Neural cell (in vitro differentiated cells): ENCODE results near the gene PROSER2.

ENCODE experiments used
- EZH2 ChIP-seq: fragments of 200-600, 300-800 bp; shearing (Covaris generic), sonication (generic); IDR thresholded peaks from 2 replicates; pipeline ENCODE4 v1.6.1; 2014; ENCODE audit warnings: antibody characterized with exemption, low read length, borderline replicate concordance, mild to moderate bottlenecking; ENCODE audit not compliant: insufficient read depth, poor library complexity, severe bottlenecking
- POLR2AphosphoS5 ChIP-seq: IDR thresholded peaks from 2 replicates; pipeline ENCODE4 v1.6.1; 2012
- RAD21 ChIP-seq: fragments of 450-650 bp; conservative IDR thresholded peaks from 2 replicates; pipeline ENCODE4 v1.6.1; 2014; ENCODE audit warnings: antibody characterized with exemption, mild to moderate bottlenecking, moderate library complexity
- TAF1 ChIP-seq: IDR thresholded peaks from 2 replicates; pipeline ENCODE4 v1.6.1; 2012; ENCODE audit warnings: low read depth
- TF ChIP-seq, protein P1 (sequence below): fragments of 450-650 bp; IDR thresholded peaks from 2 replicates; pipeline ENCODE4 v1.5.1; 2014; ENCODE audit warnings: antibody characterized with exemption, mild to moderate bottlenecking, moderate library complexity; ENCODE audit not compliant: poor library complexity, severe bottlenecking
- TF ChIP-seq, protein P2 (sequence below): IDR thresholded peaks from 2 replicates; pipeline ENCODE4 v1.6.1; 2012; ENCODE audit warnings: borderline replicate concordance

DNA sequence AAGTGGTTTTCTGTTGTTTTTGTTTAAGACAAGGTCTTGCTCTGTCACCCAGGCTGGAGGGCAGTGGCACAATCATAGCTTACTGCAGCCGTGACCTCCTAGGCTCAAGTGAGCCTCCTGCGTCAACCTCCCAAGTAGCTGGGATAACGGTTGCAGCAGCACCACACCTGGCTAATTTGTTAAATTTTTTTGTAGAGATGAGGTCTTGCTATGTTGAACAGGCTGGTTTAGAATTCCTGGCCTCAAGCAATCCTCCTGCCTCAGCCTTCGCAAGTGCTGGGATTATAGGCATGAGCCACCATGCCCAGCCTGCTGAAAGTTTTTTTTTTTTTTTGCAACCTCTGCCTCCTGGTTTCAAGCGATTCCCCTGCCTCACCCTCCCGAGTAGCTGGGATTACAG, 31.1 kb downstream of the PROSER2 start:
- TF ChIP-seq, protein P1, sequence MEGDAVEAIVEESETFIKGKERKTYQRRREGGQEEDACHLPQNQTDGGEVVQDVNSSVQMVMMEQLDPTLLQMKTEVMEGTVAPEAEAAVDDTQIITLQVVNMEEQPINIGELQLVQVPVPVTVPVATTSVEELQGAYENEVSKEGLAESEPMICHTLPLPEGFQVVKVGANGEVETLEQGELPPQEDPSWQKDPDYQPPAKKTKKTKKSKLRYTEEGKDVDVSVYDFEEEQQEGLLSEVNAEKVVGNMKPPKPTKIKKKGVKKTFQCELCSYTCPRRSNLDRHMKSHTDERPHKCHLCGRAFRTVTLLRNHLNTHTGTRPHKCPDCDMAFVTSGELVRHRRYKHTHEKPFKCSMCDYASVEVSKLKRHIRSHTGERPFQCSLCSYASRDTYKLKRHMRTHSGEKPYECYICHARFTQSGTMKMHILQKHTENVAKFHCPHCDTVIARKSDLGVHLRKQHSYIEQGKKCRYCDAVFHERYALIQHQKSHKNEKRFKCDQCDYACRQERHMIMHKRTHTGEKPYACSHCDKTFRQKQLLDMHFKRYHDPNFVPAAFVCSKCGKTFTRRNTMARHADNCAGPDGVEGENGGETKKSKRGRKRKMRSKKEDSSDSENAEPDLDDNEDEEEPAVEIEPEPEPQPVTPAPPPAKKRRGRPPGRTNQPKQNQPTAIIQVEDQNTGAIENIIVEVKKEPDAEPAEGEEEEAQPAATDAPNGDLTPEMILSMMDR, result no peak
- TF ChIP-seq EZH2 (no peak), RAD21 (no peak), POLR2AphosphoS5 (no peak), TAF1 (no peak)
- TF ChIP-seq, protein P2, sequence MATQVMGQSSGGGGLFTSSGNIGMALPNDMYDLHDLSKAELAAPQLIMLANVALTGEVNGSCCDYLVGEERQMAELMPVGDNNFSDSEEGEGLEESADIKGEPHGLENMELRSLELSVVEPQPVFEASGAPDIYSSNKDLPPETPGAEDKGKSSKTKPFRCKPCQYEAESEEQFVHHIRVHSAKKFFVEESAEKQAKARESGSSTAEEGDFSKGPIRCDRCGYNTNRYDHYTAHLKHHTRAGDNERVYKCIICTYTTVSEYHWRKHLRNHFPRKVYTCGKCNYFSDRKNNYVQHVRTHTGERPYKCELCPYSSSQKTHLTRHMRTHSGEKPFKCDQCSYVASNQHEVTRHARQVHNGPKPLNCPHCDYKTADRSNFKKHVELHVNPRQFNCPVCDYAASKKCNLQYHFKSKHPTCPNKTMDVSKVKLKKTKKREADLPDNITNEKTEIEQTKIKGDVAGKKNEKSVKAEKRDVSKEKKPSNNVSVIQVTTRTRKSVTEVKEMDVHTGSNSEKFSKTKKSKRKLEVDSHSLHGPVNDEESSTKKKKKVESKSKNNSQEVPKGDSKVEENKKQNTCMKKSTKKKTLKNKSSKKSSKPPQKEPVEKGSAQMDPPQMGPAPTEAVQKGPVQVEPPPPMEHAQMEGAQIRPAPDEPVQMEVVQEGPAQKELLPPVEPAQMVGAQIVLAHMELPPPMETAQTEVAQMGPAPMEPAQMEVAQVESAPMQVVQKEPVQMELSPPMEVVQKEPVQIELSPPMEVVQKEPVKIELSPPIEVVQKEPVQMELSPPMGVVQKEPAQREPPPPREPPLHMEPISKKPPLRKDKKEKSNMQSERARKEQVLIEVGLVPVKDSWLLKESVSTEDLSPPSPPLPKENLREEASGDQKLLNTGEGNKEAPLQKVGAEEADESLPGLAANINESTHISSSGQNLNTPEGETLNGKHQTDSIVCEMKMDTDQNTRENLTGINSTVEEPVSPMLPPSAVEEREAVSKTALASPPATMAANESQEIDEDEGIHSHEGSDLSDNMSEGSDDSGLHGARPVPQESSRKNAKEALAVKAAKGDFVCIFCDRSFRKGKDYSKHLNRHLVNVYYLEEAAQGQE, result no peak
